Measurements from ENCODE around the gene C5orf63.

DNA sequence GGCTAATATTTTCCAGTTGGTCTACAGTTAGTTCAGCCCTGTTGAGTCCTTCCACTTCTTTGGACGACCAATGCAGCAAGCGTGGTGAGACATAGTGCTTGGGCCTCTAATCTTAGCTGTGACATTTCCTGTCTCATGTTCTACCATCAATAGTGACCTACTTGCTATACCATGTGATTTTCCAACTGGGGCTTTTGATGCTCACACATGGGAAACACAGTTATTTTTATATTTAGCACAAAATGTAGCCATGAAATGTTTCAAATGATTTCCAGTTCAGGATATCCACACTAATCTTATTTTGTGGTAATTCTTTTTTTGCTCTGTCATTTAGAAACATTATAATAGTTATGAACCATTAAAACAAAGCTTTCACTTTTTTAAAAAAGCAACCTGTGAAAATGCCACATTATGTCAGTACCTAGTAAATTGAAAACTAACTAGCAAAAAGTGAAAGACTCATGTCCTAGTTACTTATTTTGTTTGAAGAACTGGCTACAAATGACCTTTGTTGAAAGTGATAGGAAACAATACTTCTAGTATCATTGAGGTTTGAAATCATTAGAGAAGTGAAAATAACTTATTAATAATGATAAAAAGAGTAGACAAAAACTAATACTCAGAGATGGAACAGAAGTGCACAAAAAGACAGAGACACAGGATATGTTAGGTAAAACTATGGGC is 61.2 kb downstream of the C5orf63 start:
- TF ChIP-seq CTCF (IDR thresholded peaks at IDR 0.05; ENCODE audit: low read length) = no peak
- TF ChIP-seq EZH2 (optimal IDR thresholded peaks at IDR 0.05; ENCODE audit: low read depth, low read length) = no peak
- TF ChIP-seq EZH2phosphoT487 (IDR thresholded peaks at IDR 0.05; ENCODE audit: low read length) = no peak
